Inflammatory macrophage (primary cell): ENCODE measurements around the gene RUNDC1.
"Not testable (repeated sequence)": the region's sequence is repeated elsewhere in the genome, so short reads cannot be mapped to it uniquely, and the experiment has no call there.

Source experiments
- DNase-seq, 2 donors: peaks; one replicate each; pipeline ENCODE4 v3.0.0-alpha.2; 2020 to 2022
- total RNA-seq, 18 experiments: gene quantifications; one replicate each; lab custom pipeline; 2026; ENCODE audit warnings: mixed read lengths in 6 of 18, inconsistent platforms in 2 of 18; lab: John Stamatoyannopoulos, UW

Gene RUNDC1
- total RNA-seq, result 6.0 to 24.2 (median 18.4) reads per million in 18 experiments

DNA sequence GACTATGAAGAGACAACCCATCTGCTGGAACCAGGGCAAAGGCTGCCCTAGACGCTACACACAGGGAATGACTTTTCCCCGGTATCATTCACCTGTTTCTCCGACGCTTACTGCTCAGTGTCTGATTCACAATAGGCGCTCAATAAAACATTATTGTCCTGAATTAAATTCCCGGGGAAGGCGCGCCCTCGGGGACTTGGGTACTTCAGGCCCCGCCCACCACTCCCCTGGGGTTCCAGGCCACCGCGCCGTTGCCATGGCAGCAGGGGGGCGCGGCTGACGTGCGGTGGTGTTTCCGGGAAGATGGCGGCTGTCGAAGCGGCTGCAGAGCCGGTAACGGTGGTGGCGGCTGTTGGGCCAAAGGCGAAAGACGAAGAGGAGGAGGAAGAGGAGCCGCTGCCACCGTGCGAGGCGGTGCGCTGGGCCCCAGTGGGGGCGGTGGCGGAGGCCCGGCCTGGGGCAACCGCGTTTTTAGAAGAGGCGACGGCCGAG is at the start of gene RUNDC1:
RUNDC1 (plus strand) TSS at position 292 of the 492 bp plus-strand sequence; CDS start at position 304, 12 bp downstream.
- peak; percentile 88 to 91 for DNase-seq

DNA sequence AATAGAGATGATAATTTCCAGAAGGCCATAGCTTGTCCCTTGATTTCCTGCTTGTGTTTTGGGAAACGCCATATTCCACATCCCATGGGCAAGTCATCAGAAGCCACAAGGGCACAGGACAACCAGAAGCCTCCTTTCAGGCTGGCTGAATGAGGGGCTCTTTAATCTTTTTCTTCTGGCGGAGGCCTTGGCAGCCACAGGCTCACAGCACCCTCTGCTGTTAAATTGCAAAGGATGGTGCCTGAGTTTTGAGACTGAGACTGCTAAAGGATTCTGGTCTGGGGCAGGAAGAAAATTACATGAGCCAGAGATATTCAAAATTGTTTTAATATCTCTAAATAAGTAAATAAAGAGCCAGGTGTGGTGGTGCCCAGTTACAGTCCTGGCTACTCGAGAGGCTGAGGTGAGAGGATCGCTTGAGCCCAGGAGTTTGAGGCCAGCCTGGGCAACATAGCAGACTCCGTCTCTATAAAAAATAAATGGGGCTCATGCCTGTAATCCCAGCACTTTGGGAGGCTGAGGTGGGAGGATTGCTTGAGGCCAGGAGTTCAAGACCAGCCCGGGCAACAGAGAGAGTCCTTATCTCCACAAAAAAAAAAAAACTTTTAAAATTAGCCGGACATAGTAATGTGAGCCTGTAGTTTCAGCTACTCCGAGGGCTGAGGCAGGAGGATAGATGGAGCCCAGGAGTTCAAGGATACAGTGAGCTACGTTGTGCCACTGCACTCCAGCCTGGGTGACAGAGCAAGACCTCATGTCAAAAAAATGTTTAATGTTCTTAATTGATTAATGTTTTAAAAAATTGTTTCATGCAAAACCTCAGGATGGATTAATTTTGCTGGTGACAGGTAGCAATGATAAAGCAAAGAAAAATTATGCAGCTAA is 42.4 kb upstream of the RUNDC1 start:
- DNase-seq, result peak; percentile 46 to 56

DNA sequence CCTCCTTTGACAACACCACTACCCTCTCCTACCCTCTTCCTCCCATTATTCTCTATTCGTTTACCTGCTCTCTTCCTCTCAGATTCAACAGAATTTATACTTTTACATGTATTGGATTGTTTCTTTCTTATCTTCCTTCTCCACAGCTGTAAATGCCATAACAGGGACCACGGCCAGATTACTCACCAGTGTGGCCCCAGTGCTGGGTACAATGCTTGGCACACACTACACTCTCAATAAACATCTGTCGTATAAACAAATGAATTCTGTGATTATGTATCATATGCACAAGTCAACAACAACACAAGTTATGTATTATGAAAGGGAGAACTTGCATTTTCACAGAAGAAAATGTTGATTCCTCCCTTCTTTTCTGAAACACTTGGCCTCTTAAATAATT is 36.2 kb upstream of the RUNDC1 start:
- no peak for DNase-seq

DNA sequence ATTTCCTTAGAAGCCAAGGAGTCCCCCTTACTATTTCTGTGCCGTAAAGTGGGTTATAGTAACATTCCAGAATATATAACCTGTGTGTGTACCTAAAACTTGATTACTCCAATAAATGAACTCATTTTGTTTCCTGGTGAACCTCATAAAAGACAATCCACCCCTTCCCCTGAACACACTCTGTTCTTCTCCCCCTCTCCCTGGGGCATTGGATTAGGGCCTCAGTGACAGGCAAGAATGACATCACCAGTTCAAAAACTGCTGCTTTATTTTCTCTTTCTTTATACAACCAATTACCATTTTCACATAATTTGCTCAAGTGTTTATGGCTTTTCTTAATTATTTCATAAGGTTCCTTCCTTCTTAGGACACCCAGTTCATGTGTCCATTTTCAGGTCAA is 33.6 kb upstream of the RUNDC1 start:
- DNase-seq, result no peak

DNA sequence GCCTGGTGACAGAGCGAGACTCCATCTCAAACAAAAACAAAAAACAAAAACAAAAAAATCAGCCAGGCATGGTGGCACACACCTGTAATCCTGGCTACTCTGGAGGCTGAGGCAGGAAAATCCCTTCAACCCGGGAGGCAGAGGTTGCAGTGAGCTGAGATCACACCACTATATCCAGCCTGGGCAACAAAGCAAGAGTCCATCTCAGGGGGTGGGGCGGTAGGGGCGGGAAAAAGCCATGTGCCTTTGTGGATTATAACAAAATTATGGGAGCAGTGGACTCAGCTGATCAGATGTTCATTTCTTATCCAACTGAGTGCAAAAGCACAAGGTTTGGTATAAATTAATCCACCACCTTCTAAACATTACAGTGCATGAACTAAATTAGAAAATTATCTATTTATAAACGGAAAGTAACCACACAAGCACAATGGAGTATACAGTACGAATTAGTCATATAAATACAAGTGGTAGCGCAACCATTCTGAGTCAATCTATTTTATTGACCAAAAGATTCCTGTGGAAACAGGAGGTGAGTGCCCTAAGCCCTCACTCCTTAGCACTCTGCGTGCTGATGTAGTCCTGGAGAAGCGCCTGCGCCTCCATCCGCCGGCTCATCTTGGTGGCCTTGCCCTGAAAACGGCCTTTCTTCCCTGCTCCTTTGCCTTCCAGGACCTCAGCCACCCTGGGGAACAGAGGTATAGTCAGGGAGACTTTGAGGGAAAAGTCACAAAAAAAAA is 30.2 kb upstream of the RUNDC1 start:
- DNase-seq, result no peak

DNA sequence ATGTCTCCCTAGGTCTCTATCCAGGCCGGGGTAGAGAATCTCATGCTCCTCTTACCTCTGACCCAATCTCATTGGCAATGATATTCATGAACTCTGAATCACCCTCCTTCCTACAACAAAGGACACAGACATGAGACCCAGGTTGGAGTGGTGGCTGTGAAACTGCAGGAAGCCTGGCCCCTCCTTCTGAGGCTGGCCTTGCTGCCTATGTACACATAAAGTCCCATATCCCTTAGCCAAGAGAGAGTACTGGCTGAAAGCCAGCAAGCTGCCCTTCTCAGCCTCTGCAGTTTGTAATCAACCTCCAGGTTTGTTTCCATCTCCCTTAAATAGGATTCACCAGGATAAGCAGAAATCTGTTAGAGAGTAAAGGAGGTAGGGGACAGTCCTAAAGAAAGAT is 26.7 kb upstream of the RUNDC1 start:
- no peak for DNase-seq

DNA sequence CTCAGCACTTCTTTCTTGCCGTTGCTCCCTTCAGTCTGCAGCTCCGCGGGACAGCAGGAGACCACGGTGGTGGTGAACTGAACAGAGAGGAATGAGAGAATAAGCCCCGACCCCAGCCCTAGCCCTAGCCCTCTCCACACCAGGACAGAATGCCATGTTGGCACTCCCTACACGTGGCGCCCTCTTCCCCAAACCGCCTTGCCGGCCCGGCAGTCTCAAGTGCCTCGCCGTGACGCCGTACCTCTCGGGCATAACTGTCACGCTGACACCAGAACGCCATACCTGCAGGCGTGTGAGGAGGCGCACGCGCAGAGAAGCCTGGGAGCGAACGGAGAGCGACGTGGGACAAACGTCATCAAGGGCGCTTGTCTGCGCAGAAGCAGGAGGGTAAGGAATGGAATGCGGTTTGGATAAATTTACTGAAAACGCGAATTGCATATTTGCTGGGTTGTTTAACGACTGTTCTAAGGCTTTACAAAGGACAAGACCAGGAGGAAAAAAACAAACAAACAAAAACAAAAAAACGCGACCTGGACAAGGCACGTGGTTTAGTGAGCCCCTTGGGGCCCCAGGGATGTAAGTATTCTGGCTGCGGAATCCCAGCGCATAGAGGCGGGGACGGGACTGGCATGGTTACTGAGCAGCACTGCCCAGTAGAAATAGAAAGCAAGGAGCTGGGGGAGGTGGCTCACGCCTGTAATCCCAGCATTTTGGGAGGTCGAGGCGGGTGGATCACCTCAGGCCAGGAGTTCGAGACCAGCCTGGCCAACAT is 16.0 kb upstream of the RUNDC1 start, which contains the start of gene AARSD1:
AARSD1 (minus strand) TSS at position 294 of the 772 bp plus-strand sequence; CDS start at position 280, 14 bp downstream.
- peak; percentile 92 to 94 for DNase-seq

DNA sequence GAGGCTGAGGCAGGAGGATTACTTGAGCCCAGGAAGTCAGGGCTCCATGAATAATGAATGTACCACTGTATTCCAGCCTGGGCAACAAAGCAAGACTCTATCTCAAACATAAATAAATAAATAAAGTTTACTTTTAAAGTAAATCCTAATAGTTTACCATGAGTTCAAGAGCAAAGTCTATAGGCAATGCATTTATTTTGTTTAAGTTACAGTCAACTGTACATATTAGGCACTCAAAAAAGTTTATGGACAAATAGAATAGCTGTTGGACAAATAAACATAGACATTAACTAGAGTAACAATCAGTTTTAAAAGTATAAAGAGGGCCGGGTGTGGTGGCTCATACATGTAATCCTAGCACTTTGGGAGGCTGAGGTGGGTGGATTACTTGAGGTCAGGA is 12.4 kb upstream of the RUNDC1 start:
- no peak for DNase-seq

DNA sequence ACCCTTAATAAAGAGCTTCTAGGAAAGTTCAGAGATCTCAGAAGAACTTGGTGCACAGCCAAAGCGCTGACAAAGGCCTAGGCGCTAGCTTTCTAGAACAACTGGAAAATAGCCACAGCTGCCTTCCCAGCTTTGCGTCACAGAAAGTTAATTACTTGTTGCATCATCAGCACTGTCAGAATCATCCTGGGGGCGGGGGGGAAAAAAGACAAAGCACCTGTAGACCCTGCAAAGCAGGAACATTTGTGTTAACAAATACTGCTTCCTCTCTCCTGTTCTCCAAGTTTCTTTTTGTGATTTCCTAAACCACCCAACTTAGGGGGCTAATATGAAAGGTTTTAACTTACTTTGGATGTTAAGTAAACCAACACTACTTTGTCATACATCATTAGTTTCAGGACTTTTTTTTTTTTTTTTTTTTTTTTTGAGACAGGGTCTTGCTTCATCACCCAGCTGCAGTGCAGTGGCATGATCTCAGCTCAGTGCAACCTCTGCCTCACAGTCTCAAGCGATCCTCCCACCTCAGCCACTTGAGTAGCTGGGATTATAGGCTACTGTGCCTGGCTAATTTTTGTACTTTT is 11.3 kb upstream of the RUNDC1 start:
- DNase-seq, result peak; percentile 23 to 57

DNA sequence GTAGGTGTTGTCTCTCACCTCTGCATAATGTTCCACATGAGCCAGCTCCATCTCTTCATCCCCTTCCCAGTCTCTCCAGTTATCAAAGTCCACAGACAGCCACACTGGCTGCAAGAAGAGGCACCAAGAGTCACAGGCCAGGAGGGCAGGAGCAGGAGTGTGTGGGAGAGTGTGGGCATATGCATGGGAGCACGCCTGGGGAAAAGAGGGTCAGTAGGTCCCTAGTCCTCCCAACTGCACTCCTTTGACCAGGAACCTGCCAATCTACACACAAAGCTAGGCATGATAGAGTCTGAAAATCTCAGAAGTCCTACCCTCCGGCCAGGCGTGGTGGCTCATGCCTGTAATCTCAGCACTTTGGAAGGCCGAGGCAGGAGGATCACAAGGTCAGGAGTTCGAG is 8.8 kb upstream of the RUNDC1 start:
- no peak for DNase-seq

DNA sequence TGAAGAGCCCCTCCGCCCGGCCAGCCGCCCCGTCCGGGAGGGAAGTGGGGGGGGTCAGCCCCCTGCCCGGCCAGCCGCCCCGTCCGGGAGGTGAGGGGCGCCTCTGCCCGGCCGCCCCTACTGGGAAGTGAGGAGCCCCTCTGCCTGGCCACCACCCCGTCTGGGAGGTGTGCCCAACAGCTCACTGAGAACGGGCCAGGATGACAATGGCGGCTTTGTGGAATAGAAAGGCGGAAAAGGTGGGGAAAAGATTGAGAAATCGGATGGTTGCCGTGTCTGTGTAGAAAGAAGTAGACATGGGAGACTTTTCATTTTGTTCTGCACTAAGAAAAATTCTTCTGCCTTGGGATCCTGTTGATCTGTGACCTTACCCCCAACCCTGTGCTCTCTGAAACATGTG is 7.0 kb upstream of the RUNDC1 start:
- not testable (repeated sequence) for DNase-seq

DNA sequence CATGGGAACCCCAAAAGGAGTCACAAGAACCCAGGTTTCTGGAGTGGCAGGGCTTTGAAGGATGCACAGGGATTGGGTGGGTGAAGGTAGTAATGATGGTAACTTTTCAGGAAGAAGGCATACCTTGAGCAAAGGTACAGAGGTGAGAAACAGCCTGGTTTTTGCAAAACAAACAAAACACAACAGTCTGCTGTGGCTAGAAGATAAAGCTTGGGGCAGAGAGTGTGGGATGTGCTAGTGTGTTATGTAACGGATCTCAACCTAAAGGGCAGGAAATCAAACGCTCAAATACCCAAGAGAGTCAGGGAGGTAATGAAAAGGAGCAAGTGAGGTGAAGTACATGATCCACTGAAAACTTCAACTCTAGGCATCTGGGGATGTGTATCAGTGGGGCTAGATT is 5.1 kb upstream of the RUNDC1 start:
- DNase-seq, result no peak

DNA sequence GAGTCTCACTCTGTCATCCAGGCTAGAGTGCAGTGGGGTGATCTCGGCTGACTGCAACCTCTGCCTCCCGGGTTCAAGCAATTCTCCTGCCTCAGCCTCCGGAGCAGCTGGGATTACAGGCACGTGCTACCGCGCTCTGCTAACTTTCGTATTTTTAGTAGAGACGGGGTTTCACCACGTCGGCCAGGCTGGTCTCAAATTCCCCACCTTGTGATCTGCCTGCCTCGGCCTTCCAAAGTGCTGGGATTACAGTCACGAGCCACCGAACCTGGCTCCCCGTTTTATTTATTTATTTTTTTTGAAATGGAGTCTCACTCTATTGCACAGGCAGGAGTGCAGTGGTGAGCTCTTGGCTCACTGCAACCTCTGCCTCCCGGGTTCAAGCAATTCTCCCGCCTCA is 4.7 kb upstream of the RUNDC1 start:
- DNase-seq, result not testable (repeated sequence)

DNA sequence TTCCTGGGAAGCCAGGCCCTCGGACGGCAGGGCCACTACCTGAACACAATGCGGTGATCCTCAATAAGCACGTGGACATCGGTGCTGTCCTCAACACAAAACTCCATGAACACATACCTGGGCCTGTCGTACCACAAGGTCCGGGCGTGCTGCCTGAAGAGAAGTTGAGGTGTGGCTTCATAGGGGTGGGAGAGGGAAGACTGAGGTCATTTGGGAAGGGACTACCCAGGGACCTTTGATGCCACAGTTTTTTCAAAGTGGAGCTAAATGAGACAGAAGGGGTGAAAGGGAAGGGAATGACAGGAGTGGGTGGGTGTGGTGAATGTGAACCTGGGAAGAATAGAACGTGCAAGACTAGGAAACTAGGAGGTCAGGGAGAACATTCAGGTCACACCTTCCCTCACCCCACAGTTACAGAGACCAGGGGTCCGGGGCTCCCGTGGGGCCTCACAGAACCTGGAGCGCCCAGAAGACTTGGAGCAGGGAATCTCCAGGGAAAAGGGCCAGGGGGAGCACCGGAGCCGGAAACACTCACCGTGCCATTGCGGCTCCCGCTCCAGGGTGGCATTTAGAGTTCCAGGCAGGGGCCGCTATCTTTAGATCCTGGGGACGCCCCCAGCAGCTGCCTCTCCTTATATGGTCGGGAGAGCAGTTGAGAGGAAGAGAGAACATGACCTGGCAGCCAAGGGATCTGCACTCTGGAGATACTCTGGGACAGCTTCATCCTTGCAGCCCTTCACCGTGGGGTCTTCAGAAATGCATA is 673 bp upstream of the RUNDC1 start, which contains the start of gene PTGES3L:
PTGES3L (minus strand) TSS at position 570 of the 763 bp plus-strand sequence; CDS start at position 543, 27 bp downstream.
- DNase-seq, result peak; percentile 2 to 41

DNA sequence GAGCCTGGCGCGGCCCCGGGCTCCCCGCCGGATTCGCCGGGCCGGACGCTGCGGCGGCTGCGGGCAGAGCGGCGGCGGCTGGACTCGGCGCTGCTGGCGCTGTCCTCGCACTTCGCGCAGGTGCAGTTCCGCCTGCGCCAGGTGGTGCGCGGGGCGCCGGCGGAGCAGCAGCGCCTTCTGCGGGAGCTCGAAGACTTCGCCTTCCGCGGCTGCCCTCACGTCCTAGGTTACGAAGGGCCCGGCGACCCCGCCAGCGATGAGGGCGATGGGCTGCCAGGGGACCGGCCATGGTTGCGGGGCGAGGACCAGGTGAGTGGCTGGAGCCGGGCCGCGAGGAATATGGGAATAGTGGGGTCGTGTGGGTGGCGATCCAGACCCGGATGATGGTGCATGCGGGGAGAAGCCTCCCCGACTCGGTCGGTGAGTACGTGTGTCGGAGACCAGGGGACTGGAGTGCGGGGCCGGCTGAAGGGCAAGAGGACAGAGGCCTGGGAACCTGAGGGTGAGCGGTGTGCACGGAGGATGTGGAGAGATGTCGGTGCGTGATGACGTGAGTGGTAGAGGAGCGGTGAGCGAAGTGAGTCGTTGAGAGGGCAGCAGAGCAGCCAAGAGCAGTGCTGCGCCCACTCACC is 517 bp downstream of the RUNDC1 start:
- peak; percentile 24 to 32 for DNase-seq

DNA sequence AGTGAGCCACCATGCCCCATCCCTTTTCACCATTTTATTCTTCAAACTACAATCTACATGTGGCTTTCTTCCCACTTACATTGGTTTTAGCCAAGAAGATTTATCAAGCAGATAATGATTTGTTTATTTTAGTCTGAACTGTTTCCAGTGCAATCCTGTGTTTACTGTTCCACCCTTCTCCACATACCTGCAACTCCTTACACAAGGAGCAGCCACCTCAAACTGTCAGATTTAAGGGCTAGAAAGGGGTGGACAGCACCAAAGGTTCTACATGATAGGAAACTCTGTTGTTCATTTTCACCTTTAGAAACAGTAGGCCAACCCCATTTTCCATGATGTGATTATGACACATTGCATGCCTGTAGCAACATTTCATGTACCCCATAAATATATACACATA is 1.9 kb downstream of the RUNDC1 start:
- no peak for DNase-seq

DNA sequence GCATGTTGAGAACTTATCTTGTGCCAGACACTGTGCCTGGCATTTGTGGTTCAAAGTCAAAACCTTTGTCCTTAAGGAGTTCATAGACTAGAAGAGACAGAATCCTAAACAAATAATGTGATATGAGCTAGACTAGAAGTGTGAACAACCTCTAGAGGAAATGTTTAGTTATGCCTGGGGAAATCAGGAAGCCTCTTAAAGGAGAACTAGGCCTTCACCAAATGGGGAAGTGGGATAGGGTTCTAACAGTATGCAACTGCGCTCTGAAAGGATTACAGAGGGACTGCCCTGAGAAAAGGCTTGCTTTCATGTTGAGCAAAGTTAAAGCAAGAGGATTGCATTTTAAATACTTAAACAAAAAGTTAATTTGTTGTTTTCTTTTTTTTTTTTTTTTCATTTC is 4.9 kb downstream of the RUNDC1 start:
- DNase-seq, result peak; percentile 88 to 90

DNA sequence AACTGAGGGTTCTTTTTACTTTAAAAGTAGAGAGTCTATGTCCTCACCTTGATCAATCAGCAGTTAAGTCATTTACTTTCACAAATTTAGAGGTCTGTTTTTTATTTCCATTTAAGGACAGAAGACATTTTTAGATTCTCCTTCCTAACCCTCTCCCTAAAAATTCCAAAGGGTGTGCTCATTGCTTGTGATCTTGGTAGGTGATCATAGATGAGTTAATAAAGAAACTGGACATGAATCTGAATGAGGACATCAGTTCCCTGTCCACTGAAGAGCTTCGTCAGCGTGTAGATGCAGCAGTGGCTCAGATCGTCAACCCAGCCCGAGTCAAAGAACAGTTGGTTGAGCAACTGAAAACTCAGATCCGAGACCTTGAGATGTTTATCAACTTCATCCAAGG is 8.8 kb downstream of the RUNDC1 start:
- no peak for DNase-seq

DNA sequence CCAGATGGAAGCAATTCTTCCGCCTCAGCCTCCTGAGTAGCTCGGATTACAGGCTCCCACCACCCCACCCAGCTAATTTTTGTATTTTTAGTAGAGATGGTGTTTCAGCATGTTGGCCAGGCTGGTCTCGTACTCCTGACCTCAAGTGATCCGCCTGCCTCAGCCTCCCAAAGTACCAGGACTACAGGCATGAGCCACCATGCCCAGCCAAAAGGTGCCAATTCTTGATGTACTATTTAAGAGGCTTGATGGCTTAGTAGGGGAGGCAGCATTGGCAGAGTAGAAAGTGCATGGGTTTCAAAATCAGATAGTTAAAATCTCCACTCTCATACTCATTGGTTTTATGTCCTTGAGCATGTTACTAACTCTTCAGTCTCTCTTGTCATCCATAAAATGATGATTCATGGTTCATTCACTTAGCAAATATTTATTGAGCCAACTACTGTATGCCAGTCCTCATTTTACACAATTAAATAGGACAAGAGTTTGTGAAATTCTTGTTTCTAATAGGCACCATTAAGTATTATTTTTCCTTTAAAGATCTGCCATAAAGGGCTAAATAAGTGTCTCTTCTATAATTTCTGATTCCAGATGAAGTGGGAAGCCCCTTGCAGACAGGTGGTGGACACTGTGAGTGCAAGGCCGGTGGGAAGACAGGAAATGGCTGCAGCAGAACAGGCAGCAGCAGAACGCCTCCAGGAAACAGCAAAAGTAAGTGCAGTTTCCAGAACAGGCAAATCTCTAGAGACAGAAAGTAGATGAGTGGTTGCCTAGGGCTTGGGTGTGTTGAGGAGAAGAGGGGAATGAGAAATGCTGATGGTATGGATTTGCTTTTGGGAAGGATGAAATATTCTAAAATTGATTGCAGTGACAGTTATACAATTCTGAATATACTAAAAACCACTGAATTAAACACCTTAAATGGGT is 9.6 kb downstream of the RUNDC1 start:
- DNase-seq, result no peak

DNA sequence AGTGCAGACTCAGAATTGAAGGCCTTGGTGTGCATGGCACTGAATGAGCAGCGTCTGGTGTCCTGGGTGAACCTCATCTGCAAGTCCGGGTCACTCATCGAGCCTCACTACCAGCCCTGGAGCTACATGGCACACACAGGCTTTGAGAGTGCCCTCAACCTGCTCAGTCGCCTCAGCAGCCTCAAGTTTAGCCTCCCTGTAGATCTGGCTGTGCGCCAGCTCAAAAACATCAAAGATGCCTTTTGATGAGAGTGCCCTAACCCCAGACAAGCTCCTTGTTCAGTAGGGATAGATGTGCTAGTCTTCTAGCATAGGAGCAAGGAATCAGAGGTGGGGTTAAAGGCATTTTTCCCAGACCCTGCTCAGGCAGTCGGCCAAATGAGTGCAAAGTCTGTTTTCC is 11.1 kb downstream of the RUNDC1 start:
- DNase-seq, result no peak
